HG03045 (cell line): ENCODE data around the gene GPR176.

ENCODE experiments used
- ATAC-seq: cut with Tn5 transposase; IDR thresholded peaks from one replicate; pipeline ENCODE4 v1.9.1; 2021; ENCODE audit warnings: mild to moderate bottlenecking, moderate library complexity; ENCODE audit not compliant: unreplicated experiment

GPR176 gene

DNA sequence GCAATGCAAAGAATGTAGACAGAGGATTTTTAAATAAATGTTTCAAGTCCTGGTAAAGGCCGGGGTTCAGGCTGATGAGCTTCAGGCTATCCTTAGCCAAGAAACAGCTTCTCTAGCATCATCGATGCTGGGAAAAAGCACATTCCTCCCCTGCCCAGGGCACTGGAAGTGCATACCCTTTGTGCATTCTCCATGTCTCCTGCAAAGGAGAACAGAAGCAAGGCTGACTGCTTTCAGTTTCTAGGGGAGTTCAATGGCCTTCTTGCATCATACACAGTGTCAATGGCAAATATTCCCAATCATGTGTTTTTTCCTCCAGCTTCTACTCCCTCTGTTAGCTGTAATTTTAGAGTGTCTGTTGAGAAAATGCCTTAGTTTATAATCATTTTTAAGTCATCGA lies 59.9 kb downstream of the GPR176 start:
- no peak for ATAC-seq

DNA sequence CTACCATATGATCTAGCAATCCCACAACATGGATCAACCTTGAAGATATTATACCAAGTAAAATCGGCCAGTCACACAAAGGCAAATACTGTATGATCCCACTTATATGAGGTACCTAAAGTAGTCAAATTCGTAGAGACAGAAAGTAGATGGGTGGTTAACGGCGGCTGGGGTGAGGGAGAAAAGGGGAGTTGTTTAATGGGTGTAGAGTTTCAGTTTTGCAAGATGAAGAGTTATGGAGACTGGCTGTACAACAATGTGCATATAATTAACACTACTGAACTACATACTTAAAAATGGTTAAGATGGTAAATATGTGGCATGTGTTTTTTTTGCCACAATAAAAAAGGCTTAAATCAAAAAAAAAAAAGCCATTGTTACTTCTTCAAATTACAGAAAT lies 60.4 kb downstream of the GPR176 start:
- no peak for ATAC-seq

DNA sequence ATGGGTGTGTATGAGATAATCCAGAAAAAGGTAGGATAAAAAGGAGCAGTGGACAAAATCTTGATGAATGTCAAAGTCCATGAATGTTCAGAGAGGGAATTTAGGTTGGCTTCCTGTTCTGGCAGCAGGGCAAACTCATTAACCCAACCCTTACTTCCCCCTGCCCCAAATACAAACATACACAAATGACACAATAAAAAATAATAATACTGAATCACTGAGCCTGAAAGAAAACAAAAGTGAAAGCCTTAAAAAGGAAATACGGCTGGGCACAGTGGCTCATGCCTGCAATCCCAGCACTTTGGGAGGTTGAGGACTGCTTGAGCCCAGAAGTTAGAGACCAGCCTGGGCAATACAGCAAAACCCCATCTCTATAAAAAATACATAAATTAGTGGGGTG lies 62.9 kb downstream of the GPR176 start:
- no peak for ATAC-seq

DNA sequence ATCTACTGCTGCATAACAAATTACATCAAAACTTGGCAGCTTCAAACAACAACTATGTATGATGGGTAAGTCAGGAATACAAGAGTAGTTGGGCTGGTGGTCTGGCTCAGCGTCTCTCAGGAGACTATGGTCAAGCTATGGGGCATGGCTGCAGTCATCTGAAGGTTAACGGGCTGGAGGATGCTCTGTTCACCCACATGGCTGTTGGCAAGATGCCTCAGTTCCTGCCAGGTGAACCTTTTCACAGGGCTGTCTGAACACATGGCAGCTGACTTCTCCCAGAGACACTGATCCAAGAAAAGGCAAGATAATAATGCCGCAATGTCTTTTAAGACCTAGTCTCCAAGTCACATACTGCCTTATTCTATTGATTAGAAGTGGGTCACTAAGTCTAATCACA lies 63.7 kb downstream of the GPR176 start:
- no peak for ATAC-seq

DNA sequence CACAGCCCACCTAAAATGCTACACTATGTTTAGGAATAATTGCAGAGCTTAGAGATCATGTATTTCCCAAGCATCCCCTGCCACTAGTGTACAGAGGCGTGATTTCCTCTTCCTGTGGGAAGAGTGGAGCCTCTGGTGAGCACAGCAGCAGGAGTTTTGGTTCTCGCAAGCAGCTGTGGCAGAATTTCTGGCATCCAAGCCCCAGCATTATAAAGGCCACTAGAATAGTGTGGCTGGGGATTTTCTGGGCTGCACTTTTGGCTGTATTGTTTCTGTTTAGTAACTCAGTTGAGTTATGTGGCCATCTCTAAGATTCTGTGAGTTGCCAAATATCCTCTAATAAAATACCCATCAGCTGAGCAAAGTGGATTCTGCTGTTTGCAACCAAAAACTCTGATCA lies 64.7 kb downstream of the GPR176 start:
- ATAC-seq: no peak

DNA sequence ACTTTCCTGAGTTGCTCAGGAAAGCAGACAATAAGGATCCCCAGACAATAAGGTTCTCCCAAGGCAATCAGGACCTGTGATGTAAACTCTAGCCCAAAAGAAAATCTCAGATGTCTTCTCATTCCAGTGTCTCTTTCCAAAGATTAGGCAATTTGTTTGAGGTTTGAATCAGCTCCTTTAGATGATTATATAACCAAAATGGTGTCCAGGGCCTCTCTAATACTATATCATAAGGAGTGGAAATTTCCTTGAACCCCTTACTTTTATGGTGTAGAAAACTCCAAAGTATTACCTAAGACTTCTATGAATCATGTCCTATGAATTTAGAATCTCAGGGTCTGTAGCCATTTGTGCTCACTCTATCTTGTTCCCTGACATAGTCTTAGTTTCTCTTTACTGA lies 65.9 kb downstream of the GPR176 start:
- no peak for ATAC-seq

DNA sequence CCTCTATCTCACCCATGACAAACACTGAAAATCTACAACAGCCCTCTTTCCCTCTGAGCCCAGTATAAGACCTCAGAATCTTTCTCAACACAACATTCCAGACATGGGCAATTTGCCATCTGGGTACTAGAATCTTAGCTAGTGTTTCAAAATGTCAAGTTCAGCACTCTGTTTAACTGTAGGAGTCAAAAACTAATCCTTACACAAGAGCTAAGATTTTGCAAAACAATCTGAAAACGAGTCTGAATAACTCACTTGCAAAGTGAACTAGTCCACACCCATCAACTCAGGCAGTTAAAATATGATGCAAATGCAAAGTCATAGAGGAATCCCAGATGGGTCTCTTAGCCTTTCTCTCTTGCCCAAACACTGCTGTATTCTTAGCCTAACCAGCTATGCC lies 67.8 kb downstream of the GPR176 start:
- no peak for ATAC-seq

DNA sequence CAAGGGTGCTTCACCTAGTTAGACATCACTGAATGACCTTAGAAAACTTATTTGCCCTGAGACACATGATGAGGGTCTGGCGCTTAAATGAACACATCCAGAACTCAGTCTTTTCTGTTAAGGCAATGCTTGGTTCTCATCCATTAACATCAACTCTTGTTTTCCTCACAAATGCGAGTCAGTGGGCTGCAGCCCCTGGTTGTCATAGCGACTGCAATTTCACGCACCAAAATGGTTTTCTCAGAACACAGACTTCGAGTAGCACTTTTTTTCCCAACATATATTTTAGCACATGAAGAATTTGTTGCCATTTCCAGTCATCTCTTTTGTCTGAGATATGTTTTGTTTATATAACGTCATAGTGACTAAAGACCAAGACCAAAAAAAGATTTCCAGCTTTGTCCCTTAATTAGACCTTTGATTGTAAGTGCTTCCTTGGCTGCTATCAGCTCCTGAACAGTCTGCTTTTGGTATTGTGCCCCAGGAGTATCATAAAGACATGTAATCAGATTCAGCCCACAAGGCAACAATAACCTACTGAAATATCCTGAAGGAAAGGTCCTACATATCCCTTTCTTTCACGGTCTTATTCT lies 68.5 kb downstream of the GPR176 start:
- no peak for ATAC-seq

DNA sequence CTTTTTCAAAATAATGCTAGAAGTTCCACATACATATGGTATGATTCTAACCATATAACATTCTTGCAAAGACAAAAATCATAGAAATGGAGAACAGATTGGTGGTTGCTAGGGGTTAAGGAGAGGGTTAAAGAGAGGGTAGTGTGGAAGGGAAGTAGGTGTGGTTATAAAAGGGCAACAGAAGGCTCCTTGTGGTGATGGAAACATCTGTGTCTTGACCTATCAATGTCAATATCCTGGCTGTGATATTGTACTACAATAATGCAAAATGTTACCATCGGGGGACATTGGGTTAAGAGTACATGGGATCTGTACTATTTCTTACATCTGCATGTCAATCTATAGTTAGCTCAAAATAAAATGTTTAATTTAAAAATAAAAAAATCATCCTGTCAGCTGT lies 69.6 kb downstream of the GPR176 start:
- no peak for ATAC-seq

DNA sequence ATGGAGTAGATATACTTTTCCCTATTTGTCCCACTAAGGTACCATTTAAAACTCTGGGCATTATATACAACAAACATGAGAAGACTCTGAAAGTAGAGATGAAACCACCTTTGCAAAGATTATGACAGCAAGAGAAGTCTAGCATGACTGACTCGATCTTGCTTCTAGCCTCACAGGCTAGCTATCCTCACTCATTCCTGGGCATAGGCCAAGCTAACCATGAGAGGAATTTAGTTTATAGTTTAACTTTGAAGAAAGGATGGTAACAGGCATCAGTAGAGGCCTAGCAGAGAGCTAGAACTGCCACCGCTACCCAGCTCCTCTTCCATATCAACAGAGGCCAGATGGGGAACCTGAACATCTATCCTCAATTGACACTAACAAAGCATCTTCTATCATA lies 74.0 kb downstream of the GPR176 start:
- ATAC-seq: no peak

DNA sequence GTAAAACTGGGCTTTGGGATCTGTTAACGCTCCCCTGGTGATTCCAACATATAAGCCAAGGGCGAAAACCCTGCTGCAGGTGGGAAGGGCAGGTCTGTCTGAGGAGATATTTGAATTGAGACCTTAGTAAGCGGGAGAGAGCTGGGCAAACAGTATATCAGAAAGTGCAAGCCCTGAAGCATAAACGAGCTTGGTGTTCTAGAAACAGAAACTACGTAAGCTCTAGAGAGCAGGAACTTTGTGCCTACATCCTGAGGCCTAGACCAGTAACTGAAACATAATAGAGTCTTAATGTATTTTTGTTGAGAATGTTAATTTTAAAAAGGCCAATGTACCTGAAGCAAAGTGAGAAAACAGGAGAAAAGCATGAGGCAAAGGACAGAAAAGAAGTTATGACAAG lies 74.5 kb downstream of the GPR176 start:
- no peak for ATAC-seq

DNA sequence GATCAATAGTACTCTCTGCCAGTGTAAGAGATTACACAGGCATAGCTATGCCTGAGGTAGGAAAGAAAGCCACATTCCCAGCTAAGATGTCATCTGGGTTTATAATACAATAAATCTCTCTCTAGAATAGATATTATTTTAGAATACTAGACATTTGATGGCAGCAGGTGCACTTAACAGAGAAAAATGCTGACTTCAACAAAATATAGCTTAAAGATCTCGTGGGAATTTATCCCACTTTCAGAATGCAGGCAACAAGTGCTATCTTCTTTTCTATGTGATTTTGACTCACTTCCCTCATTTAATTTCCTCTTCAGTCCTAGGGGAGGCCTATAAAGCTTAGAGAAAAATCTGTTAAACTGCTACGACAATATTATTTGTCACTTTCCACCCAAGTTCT lies 76.5 kb downstream of the GPR176 start:
- ATAC-seq: no peak

DNA sequence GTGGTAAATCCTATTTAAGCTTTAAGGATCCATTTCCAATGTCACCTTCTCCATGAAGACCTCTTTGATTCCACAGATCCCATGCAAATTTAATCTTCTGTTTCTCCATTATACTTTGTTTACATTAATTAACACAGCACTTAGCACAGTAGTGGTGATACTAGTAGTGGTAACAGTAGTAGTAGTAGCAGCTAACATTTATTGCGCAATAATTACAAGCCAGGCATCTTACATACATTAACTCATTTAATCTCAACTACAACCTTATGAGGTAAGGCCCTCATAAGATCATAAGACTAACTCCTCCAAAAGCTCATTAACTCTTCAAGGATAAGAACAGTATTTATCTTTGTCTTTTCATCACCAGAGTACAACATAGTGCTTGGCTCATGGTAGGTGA lies 82.6 kb downstream of the GPR176 start:
- no peak for ATAC-seq

DNA sequence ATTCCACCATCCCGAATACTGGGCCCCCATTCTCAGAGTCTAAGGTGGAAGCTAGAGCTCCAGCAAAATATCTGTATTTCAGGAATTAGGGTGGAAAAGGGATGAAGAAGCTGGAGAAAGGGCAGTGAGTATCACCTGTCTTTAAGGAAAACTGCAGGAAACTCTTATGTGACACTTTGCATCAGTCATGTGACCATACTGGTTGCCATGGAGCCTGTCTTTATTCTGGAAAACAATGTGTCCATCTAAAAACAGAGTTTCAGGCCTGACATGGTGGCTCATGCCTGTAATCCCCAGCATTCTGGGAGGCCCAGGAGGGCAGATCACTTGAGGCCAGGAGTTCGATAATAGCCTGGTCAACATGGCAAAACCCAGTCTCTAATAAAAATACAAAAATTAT lies 84.5 kb downstream of the GPR176 start:
- no peak for ATAC-seq

DNA sequence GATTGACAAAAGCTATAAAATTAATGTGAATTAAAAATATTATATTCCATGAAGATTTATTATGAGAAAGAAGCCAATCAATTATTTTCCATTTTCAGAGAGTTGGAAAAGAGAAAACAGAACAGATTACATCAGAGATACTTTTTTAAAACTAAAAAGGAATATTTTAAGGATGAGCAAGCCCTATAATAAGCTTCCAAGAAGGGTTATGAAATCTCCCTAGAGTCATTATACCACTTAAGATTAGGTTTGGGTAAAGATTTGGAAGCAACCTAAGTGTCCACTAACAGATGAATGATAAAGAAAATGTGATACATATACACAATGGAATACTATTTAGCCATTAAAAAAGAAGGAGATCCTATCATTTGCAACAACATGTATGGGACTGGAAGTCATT lies 85.8 kb downstream of the GPR176 start:
- ATAC-seq: no peak

DNA sequence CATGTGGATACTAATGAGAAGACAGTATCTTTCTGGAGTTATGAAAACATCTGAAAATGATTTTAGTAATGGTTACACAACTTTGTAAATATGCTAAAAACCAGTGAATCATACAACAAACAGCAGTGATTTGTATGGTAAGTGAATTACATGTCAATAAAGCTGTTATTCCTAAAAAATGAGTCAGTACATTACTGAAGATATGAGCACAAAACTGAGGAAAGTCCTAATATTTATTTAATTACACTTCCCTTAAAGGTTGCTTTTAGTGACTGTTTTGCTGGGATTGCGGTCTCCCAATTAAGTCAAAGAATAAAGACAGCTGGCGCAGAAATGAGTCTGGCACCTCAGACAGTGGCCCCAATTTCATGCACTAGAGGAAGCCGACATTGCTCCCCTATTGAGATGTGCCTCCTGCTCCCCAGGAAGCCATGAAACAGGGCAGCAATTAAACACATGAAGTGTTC lies 86.5 kb downstream of the GPR176 start:
- ATAC-seq: no peak

DNA sequence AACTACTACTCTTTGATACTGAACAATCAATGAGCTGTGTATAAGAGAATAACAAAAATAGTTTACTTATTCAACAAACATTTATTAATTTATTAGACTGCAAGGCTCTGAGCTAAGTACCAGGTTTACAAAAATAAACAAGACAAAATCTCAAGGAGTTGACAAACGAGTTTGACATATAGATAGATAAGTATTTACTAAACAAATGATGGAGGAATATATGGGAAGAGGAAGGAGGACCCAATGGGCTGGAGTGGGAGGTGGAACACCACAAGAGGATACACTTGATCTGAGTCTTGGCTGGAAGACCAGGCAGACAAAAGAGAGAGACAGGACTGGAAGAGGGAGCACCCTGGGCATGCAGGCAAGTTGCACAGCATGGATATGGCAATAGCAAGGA lies 89.9 kb downstream of the GPR176 start:
- no peak for ATAC-seq

DNA sequence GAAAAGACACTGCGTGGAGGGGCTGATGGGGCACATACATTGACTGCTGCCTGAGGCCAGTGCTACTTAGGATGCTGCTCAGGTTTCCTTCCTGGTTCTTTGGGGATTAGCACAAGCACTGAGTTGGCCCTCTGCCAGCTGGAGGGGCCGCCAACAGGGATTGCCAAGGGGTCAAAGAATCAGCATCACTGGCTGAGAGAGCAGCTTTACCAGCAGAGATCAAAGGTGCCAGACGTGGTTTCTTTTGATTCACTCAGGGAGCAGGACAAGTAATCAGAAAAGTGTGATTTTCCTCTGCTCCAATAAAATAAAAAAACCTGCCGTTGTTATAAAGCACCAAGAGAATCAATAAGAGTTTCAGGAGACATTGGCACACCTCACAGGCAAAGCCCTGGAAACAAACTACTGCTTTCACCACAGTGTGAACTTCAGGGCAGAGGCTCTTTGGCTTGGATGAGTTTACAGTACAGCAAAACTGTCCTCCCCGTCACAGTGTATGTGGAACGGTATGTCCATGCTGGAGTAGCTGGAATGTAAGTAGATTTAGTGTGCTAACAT lies 91.6 kb downstream of the GPR176 start:
- ATAC-seq: no peak

DNA sequence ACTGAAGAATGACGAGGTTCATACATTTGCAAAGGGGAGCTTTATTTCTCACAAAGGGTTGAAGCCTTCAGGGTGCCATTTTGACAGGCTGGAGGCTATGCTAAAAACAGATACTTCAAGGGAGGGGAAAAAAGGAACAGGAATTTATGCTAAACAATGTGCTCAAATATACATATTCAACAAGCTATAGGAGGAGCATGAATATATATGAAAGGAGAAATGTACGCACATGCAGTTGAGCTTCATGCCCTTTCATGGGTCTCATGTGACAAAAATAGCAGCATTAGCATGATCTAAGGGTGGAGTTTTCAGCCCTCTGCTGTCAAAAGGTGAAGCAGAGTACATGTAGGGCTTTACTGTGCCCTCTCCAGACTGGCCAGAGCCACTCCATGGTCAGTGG lies 93.1 kb downstream of the GPR176 start:
- ATAC-seq: no peak

DNA sequence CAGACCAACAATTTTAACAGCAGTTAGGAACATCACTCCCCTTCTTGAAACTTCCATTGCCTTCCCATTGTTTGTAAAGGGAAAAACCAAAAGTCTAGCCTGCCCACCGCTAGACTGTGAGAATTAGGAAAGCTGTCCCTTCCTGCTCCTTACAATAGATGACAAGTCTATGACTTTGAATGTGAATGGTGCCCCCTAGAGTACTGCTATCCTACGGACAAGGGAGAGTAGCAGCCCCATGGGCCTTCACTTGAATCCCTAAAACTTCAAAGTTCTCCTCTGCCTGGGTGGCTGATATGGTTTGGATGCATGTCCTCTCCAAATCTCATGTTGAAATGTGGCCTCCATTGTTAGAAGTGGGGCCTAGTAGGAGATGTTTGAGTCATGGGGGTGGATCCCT lies 96.4 kb downstream of the GPR176 start:
- no peak for ATAC-seq

DNA sequence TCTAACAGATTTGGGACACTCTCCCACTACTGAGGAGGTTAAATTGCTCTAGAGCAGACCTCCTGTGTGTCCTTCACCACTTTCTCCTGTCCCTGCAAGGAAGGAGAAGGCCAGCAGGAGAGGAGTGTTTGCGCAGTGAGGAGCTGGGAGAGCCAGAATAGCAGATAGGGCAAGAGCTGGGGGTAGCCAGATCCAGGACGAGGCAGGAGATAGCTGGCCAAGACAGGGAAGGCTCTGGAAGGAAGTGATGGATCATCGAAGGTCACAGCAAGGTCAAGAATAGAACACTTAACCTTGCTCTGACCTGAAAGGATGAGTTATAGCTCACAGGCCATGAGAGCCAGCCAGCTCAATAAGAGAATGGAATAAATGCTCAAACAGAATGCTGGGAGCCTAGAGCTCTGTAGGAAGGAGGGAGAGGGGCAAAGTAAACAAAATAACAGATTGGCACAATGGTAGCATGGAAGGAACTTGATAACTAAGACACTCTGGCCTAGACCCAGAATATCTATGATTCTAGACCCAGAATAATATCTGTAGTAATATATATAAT lies 99.9 kb downstream of the GPR176 start:
- no peak for ATAC-seq

DNA sequence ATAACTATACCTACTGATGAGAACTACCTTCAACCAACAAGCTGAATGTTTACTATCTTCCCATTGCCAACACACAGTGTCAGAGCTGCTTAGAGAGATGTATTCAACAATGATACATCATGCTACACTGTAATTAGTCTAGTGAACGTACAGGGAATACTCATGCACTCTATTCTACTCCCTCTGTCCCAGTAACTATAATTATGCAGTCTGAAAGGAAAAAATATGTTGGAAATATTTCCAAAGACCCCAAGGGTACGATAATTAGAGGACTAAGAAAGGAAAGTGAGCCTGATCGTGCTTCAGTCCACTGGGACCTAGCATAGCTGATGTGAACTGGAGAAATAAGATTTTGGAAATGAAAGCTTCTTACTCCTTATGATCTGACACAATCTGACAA lies 100.5 kb downstream of the GPR176 start:
- ATAC-seq: no peak

DNA sequence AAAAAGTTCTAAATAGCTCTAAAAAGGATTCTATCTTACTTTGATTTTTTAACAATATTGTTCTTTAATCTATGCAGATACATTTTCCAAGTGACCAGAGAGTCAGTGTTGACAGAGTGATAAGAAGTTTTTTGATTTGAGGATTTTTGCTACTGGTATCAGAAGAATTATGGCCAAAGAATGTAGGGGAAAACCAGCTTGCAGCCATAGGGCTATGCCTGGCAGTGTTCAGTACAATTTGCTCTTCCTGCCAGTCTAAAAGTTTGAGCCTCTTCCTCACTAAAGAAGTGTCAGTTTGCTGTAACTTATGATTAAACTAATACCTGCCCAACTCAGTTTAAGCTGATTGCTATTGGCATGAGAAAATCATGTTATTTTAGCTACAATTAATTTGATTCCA lies 102.2 kb downstream of the GPR176 start:
- ATAC-seq: no peak
